ENCODE data around the gene CHST15. TPM values are rescaled to one million over a fixed set of nuclear protein-coding genes. Genes with fewer than 3 reads are reported as not detected.

CHST15 gene
- total RNA-seq, 1 donor from 2014 or later = 27.0 TPM

DNA sequence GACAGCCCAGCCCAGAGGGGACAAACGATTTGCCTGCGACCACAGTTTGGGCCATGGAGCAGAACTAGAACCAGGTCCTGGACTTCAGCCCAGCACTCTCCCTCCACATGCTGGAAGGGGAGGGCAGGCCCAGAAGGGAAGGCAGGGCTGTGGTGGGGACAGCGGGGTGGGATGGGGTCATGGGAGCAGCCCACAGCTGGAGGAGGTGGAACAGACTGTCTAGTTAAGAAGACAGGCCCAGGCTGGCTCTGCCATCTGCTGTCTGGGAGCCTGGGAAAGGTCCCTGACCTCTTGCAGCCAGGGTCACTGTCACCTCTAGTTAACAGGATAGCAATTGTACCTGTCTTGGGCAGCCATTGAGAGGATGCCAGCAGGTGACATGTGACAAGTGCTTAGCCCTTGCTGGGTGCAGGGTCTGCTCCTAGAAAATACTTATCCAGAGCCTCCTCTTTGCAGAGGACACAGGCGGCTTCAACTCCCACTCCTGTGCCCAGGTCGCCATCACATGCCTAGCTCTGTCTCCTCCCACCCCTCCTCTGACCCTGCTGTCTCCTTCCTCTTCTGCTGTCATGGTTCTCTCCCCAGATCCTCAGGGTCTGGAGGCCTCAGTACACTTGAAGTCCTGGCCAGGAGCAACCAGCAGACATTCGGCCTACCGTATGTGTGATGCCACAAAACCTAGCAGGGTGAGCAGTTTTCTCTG is 37.0 kb upstream of the CHST15 start:
- H3K36me3 ChIP-seq = no peaks in the 10 kb centered on the region
- DNase-seq (ENCODE audit: extremely low spot score in 2 of 2) = no peak
- H3K27ac ChIP-seq = no peak overlapping the region
- no peaks in the 10 kb centered on the region for H3K9me3 ChIP-seq
- no peaks in the 10 kb centered on the region for H3K27me3 ChIP-seq
- no peak overlapping the region for H3K4me3 ChIP-seq
- TF ChIP-seq POLR2AphosphoS5 (IDR thresholded peaks at IDR 0.05; ENCODE audit: insufficient read depth in 1 of 2, low read depth in 1 of 2) = no peak
- TF ChIP-seq, protein P1, sequence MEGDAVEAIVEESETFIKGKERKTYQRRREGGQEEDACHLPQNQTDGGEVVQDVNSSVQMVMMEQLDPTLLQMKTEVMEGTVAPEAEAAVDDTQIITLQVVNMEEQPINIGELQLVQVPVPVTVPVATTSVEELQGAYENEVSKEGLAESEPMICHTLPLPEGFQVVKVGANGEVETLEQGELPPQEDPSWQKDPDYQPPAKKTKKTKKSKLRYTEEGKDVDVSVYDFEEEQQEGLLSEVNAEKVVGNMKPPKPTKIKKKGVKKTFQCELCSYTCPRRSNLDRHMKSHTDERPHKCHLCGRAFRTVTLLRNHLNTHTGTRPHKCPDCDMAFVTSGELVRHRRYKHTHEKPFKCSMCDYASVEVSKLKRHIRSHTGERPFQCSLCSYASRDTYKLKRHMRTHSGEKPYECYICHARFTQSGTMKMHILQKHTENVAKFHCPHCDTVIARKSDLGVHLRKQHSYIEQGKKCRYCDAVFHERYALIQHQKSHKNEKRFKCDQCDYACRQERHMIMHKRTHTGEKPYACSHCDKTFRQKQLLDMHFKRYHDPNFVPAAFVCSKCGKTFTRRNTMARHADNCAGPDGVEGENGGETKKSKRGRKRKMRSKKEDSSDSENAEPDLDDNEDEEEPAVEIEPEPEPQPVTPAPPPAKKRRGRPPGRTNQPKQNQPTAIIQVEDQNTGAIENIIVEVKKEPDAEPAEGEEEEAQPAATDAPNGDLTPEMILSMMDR (IDR thresholded peaks at IDR 0.05) = no peak
- no peak for TF ChIP-seq POLR2A (IDR thresholded peaks at IDR 0.05)
- H3K4me1 ChIP-seq = no peaks in the 10 kb centered on the region
- intact Hi-C loops (cut with DNase I) = no loop called here

DNA sequence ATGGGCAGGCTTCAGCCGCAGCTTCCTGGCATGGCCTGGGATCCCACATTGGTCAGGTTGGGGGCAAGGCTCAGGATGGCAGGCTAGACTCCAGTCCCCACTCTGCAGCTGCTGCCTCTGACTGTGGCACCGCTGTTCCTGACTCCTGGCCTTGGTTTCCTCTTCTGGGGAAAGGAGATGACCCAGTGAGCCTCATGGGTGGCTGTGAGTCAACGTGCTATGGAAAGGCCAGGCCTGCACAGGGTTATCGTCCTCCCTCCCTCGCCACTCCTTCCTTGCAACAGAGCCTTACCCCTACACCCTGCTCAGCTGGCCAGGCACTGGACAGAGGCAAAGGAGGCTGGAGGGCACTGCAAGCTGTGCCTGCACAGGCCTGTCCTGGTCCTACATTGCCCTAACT is 36.1 kb upstream of the CHST15 start:
- H3K36me3 ChIP-seq = no peaks in the 10 kb centered on the region
- no peak overlapping the region for H3K4me3 ChIP-seq
- H3K27me3 ChIP-seq = no peaks in the 10 kb centered on the region
- no peak overlapping the region for H3K27ac ChIP-seq
- DNase-seq (ENCODE audit: extremely low spot score in 2 of 2) = no peak
- H3K4me1 ChIP-seq = no peaks in the 10 kb centered on the region
- TF ChIP-seq POLR2A (IDR thresholded peaks at IDR 0.05) (no peak), POLR2AphosphoS5 (IDR thresholded peaks at IDR 0.05; ENCODE audit: insufficient read depth in 1 of 2, low read depth in 1 of 2) (no peak)
- TF ChIP-seq, protein P1 (IDR thresholded peaks at IDR 0.05) = no peak
- intact Hi-C loops (cut with DNase I) = no loop called here
- no peaks in the 10 kb centered on the region for H3K9me3 ChIP-seq

DNA sequence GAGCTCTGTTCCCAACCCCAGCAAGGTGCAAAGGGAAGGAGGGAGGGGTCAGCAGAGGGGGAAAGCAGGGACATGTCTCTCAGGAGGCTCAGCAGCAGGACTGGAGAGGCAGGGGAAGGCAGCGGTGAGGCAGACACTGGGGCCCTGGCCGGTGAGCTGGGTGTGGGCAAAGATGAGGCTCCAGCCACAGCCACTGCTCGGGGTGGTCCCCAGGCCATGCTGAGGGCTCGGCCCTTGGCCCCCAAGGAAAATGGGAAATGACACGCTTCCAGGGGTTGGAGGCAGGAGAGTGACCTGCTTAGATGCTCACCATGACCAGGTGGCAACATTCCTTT is 35.4 kb upstream of the CHST15 start:
- Histone ChIP-seq H3K27me3 (no peaks in the 10 kb centered on the region), H3K9me3 (no peaks in the 10 kb centered on the region), H3K27ac (no peak overlapping the region), H3K4me3 (no peak overlapping the region), H3K4me1 (no peaks in the 10 kb centered on the region), H3K36me3 (no peaks in the 10 kb centered on the region)
- intact Hi-C loops (cut with DNase I) = no loop called here
- no peak for DNase-seq (ENCODE audit: extremely low spot score in 2 of 2)
- no peak for TF ChIP-seq POLR2AphosphoS5 (IDR thresholded peaks at IDR 0.05; ENCODE audit: insufficient read depth in 1 of 2, low read depth in 1 of 2)
- TF ChIP-seq POLR2A (IDR thresholded peaks at IDR 0.05) = no peak
- TF ChIP-seq, protein P1 (IDR thresholded peaks at IDR 0.05) = no peak

- H3K4me3 ChIP-seq = no peak overlapping the region
- H3K9me3 ChIP-seq = no peaks in the 10 kb centered on the region
- H3K36me3 ChIP-seq = no peaks in the 10 kb centered on the region
- no peaks in the 10 kb centered on the region for H3K4me1 ChIP-seq
- intact Hi-C loops (cut with DNase I) = no loop called here
- no peak for DNase-seq (ENCODE audit: extremely low spot score in 2 of 2)
- TF ChIP-seq, protein P1 (IDR thresholded peaks at IDR 0.05) = no peak
- no peak for TF ChIP-seq POLR2AphosphoS5 (IDR thresholded peaks at IDR 0.05; ENCODE audit: insufficient read depth in 1 of 2, low read depth in 1 of 2)
- TF ChIP-seq POLR2A (IDR thresholded peaks at IDR 0.05) = no peak
- no peak overlapping the region for H3K27ac ChIP-seq
- no peaks in the 10 kb centered on the region for H3K27me3 ChIP-seq
These were observed 34.8 kb upstream of the CHST15 start for GRCh38 chr10:124127965-124128810.

GRCh38 chr10:124127563-124127962 is 34.2 kb upstream of the CHST15 start:
- TF ChIP-seq POLR2AphosphoS5 (IDR thresholded peaks at IDR 0.05; ENCODE audit: insufficient read depth in 1 of 2, low read depth in 1 of 2) (no peak), POLR2A (IDR thresholded peaks at IDR 0.05) (no peak)
- TF ChIP-seq, protein P1 (IDR thresholded peaks at IDR 0.05) = no peak
- DNase-seq (ENCODE audit: extremely low spot score in 2 of 2) = no peak
- no peak overlapping the region for H3K4me3 ChIP-seq
- intact Hi-C loops (cut with DNase I) = no loop called here
- H3K36me3 ChIP-seq = no peaks in the 10 kb centered on the region
- no peak overlapping the region for H3K27ac ChIP-seq
- no peaks in the 10 kb centered on the region for H3K27me3 ChIP-seq
- H3K9me3 ChIP-seq = no peaks in the 10 kb centered on the region
- H3K4me1 ChIP-seq = no peaks in the 10 kb centered on the region

Data from vagina (tissue), 2 donors.